ENCODE measurements around the gene PRKCH. TPM values are rescaled to one million over a fixed set of nuclear protein-coding genes. Genes with fewer than 3 reads are reported as not detected.

The PRKCH gene
- polyA plus RNA-seq, 1 donor from 2014 or later, result 2.0 TPM

- no peaks in the 10 kb centered on the region for H3K9me2 ChIP-seq (ENCODE audit: insufficient read depth, low read length)
- no peak overlapping the region for H3K4me2 ChIP-seq (ENCODE audit: low read length)
- no peaks in the 10 kb centered on the region for H3K79me2 ChIP-seq (replicated peaks; ENCODE audit: insufficient read depth, low read length)
- H3K36me3 ChIP-seq (ENCODE audit: insufficient read depth, low read length), result no peaks in the 10 kb centered on the region
- no peaks in the 10 kb centered on the region for H3F3A ChIP-seq (ENCODE audit: insufficient read depth, low read length, poor library complexity, severe bottlenecking)
- no peak overlapping the region for H2AFZ ChIP-seq (ENCODE audit: low read depth, low read length)
- H3K27me3 ChIP-seq (ENCODE audit: insufficient read depth, low read depth, low read length), result no peaks in the 10 kb centered on the region
- H3K9ac ChIP-seq (ENCODE audit: low read length), result no peak overlapping the region
- no peak overlapping the region for H3K27ac ChIP-seq (ENCODE audit: low read length)
- no peaks in the 10 kb centered on the region for H4K20me1 ChIP-seq (ENCODE audit: insufficient read depth)
- H3K4me3 ChIP-seq (ENCODE audit: low read length), result no peak overlapping the region
- H3K9me3 ChIP-seq (ENCODE audit: low read length), result no peaks in the 10 kb centered on the region
- TF ChIP-seq RAD21 (conservative IDR thresholded peaks at IDR 0.05) (no peak), SMC3 (conservative IDR thresholded peaks at IDR 0.05; ENCODE audit: poor library complexity) (no peak), EZH2 (IDR thresholded peaks at IDR 0.05; ENCODE audit: borderline replicate concordance, insufficient read depth, low read length, poor library complexity, severe bottlenecking) (no peak), TAF1 (IDR thresholded peaks at IDR 0.05; ENCODE audit: low read depth) (no peak), MXI1 (conservative IDR thresholded peaks at IDR 0.05; ENCODE audit: poor library complexity, severe bottlenecking) (no peak), EP300 (conservative IDR thresholded peaks at IDR 0.05; ENCODE audit: poor library complexity, severe bottlenecking) (no peak), POLR2AphosphoS5 (IDR thresholded peaks at IDR 0.05) (no peak), CTCF (IDR thresholded peaks at IDR 0.05; ENCODE audit: poor library complexity, severe bottlenecking) (no peak), REST (IDR thresholded peaks at IDR 0.05; ENCODE audit: borderline replicate concordance) (no peak)
Measured at GRCh38 chr14:61470961-61471293, 149.5 kb downstream of the PRKCH start.

GRCh38 chr14:61471297-61472005 is 150.1 kb downstream of the PRKCH start:
- H3F3A ChIP-seq (ENCODE audit: insufficient read depth, low read length, poor library complexity, severe bottlenecking), result no peaks in the 10 kb centered on the region
- TF ChIP-seq CTCF (IDR thresholded peaks at IDR 0.05; ENCODE audit: poor library complexity, severe bottlenecking) (no peak), SMC3 (conservative IDR thresholded peaks at IDR 0.05; ENCODE audit: poor library complexity) (no peak), MXI1 (conservative IDR thresholded peaks at IDR 0.05; ENCODE audit: poor library complexity, severe bottlenecking) (no peak), EZH2 (IDR thresholded peaks at IDR 0.05; ENCODE audit: borderline replicate concordance, insufficient read depth, low read length, poor library complexity, severe bottlenecking) (no peak), RAD21 (conservative IDR thresholded peaks at IDR 0.05) (no peak), POLR2AphosphoS5 (IDR thresholded peaks at IDR 0.05) (no peak), EP300 (conservative IDR thresholded peaks at IDR 0.05; ENCODE audit: poor library complexity, severe bottlenecking) (no peak), TAF1 (IDR thresholded peaks at IDR 0.05; ENCODE audit: low read depth) (no peak), REST (IDR thresholded peaks at IDR 0.05; ENCODE audit: borderline replicate concordance) (no peak)
- no peaks in the 10 kb centered on the region for H3K79me2 ChIP-seq (replicated peaks; ENCODE audit: insufficient read depth, low read length)
- no peaks in the 10 kb centered on the region for H3K9me3 ChIP-seq (ENCODE audit: low read length)
- H3K27ac ChIP-seq (ENCODE audit: low read length), result peak overlapping the region; percentile 26
- H3K4me2 ChIP-seq (ENCODE audit: low read length), result no peak overlapping the region
- no peaks in the 10 kb centered on the region for H3K9me2 ChIP-seq (ENCODE audit: insufficient read depth, low read length)
- H3K36me3 ChIP-seq (ENCODE audit: insufficient read depth, low read length), result no peaks in the 10 kb centered on the region
- H3K9ac ChIP-seq (ENCODE audit: low read length), result no peak overlapping the region
- no peak overlapping the region for H2AFZ ChIP-seq (ENCODE audit: low read depth, low read length)
- peak overlapping the region; percentile 39 for H3K4me3 ChIP-seq (ENCODE audit: low read length)
- H3K27me3 ChIP-seq (ENCODE audit: insufficient read depth, low read depth, low read length), result no peaks in the 10 kb centered on the region
- H4K20me1 ChIP-seq (ENCODE audit: insufficient read depth), result no peaks in the 10 kb centered on the region
